Breast epithelium (tissue), 3 donors: ENCODE measurements around the gene TNFSF15.

Experiments used
- CTCF ChIP-seq, 3 donors: fragments of 450-650 bp; IDR thresholded peaks; one replicate each; pipeline ENCODE4 v1.5.1; 2016 to 2017; ENCODE audit warnings: antibody characterized with exemption in 3 of 3, mild to moderate bottlenecking in 3 of 3, moderate library complexity in 3 of 3
- POLR2AphosphoS5 ChIP-seq, 3 donors: sonication (generic); formaldehyde crosslinking; IDR thresholded peaks; one replicate each; pipeline ENCODE4 v1.6.1; 2017; ENCODE audit warnings: antibody characterized with exemption in 3 of 3

GRCh38 chr9:114799925-114800324 is 5.9 kb downstream of the TNFSF15 start:
- TF ChIP-seq CTCF (IDR thresholded peaks at IDR 0.05) (no peak), POLR2AphosphoS5 (IDR thresholded peaks at IDR 0.05) (no peak)
